Epithelial cell of prostate (primary cell): ENCODE data around the gene CRAT.
A peak's percentile ranks its signal among the peaks of the same experiment; 100 is the strongest.
"Not testable (repeated sequence)": the region's sequence is repeated elsewhere in the genome, so short reads cannot be mapped to it uniquely, and the experiment has no call there.

Source experiments
- DNase-seq: peaks from one replicate; pipeline ENCODE4 v3.0.0-alpha.2; 2011; ENCODE audit warnings: low read depth, low spot score
- H3K27ac ChIP-seq: fragments of 450-650 bp; 2 replicates; pipeline ENCODE4 v1.5.1; 2017; ENCODE audit warnings: mild to moderate bottlenecking

CRAT gene

DNA sequence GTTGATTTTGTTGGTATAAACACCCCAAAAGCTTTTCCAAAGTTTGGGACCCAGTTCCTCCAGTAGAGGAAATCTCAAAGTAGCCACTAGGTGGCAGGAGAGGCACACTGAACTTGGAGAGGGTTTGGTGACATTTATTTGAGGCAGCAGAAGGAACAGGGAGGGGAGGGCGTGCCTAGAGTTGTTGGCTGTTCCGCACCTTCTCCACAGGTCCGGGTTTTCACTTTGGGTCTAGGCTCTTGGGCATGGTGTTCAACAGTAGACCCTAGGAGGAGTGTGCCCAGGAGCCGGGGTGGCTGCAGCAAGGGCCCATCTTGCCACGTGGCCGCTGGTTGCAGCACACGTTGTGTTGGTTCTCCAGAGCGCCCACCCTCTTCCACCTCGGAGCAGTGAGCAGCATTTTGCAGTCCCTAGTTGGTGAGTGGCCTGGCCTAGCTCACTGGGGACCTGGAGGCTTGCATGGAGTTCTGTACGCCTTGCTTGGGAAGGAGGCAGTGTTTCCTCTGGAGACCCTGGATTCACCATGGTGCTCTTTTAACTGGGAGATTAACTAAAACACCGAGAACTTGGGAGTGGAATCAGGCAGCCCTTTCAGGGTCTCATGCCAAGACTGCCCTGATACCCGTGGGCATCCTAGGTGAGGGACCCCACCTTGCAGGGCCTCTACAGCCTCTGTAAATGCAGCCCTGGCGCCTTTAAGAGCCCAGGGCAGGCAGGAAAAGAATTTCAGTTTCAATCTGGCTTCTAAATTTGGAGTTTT, 28.8 kb upstream of the CRAT start:
- peak overlapping the region; percentile 100 for H3K27ac ChIP-seq
- peak; percentile 50 for DNase-seq

DNA sequence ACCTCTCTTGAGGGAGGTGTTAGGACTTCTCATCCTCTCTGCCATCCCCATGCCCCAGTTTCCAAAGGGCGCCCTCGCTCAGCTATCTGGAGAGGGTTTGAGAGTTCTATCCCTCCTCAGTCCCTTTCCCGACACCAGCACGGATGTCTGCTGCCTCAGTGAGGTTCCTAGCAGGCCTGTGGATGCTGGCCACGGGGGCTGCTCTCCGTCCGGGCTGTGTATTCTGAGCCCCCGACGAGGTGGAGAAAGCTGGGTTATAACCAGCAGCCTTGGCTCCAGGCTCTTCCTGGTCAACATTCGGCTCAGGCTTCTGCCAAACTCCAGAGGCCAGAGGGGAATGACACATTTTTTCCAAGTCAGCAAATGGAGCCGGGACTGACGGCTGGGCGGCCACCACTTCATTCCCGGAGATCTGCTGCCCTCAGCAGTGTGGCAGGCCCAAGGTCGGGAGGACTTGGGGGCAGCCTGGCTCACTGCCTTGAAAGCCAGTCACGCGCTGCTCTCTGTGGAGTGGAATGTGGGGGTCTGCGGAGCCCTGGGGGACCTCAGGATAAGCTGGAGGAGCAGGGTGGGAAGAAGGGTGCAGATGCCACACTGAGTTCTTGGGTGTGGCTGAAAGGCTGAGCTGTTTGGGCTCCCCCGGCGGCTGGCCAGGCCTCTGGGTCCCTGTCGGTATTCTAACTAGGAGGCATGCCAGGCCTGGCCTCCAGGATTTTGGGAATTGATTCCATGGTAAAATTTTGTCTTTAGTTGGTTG, 28.1 kb upstream of the CRAT start:
- H3K27ac ChIP-seq = peak overlapping the region; percentile 100
- DNase-seq = no peak

DNA sequence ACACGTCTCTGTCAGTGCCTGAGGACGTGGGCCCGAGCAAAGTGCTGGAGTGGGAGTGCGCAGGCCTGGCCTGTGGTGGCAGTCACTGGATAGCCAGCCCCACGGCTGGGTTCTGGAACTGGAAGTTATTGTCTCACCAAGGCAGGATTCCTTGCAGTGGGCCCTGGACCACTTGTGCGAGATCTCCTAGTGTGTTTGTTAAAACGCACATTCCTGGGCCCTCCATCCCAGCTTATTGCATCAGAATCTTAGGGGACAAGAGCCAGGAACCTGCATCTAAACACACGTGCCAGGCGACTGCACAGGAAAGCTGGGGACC, 27.5 kb upstream of the CRAT start:
- DNase-seq = no peak
- no peak overlapping the region for H3K27ac ChIP-seq

- no peak overlapping the region for H3K27ac ChIP-seq
- no peak for DNase-seq
Observed at GRCh38 chr9:129137292-129138143, 26.9 kb upstream of the CRAT start.

DNA sequence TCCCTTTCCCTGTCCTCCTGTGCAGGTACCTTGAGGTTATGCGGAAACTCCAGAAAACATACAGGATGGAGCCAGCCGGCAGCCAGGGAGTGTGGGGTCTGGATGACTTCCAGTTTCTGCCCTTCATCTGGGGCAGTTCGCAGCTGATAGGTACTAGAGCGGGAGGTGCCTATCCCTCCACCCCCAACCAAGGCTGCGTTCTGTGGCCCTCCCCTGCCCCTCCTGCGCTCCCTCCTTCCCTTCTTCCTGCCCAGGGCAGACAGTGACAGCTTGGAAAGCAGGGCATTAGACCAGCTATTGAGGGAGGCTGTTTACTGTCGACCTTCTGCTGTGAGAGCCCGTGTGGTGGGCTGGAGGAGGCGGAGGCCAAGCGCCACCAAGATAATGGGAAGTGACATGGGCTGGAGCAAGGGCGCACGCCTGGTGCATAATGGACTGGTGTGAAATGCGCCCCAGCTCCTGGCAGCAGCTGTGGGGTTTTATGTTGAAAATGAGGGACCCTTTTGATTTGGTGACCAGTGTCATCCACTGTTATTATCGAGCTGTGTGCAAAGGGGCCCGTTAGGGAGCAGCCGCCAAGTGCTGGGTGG, 25.9 kb upstream of the CRAT start:
- no peak for DNase-seq
- no peak overlapping the region for H3K27ac ChIP-seq

- no peak for DNase-seq
Observed at GRCh38 chr9:129135476-129135875, 24.9 kb upstream of the CRAT start.

GRCh38 chr9:129133082-129133481, 22.5 kb upstream of the CRAT start:
- H3K27ac ChIP-seq = no peak overlapping the region
- no peak for DNase-seq

More at GRCh38 chr9:129135476-129135875, 24.9 kb upstream of the CRAT start:
- H3K27ac ChIP-seq = no peak overlapping the region

- no peak for DNase-seq
- no peak overlapping the region for H3K27ac ChIP-seq
Observed at GRCh38 chr9:129131300-129132145, 20.9 kb upstream of the CRAT start.

GRCh38 chr9:129130791-129131190, 20.2 kb upstream of the CRAT start:
- H3K27ac ChIP-seq = no peak overlapping the region
- DNase-seq = no peak

DNA sequence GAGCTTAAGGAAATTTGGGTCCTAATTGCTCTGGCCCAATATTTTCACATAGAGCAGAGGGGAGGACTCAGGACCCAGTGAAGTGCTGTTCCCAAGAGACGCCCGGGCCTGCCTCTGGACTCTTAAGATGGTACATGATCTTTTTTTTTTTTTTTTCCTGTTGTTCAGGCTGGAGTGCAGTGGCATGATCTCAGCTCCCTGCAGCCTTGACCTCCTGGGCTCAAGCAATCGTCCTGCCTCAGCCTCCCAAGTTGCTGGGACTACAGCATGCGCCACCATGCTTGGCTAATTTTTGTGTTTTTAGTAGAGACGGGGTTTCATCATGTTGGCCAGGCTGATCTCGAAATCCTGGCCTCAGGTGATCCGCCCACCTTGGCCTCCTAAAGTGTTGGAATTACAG, 19.7 kb upstream of the CRAT start:
- DNase-seq, H3K27ac ChIP-seq: not testable (repeated sequence)

- no peak overlapping the region for H3K27ac ChIP-seq
- no peak for DNase-seq
Observed at GRCh38 chr9:129128689-129129088, 18.1 kb upstream of the CRAT start.

DNA sequence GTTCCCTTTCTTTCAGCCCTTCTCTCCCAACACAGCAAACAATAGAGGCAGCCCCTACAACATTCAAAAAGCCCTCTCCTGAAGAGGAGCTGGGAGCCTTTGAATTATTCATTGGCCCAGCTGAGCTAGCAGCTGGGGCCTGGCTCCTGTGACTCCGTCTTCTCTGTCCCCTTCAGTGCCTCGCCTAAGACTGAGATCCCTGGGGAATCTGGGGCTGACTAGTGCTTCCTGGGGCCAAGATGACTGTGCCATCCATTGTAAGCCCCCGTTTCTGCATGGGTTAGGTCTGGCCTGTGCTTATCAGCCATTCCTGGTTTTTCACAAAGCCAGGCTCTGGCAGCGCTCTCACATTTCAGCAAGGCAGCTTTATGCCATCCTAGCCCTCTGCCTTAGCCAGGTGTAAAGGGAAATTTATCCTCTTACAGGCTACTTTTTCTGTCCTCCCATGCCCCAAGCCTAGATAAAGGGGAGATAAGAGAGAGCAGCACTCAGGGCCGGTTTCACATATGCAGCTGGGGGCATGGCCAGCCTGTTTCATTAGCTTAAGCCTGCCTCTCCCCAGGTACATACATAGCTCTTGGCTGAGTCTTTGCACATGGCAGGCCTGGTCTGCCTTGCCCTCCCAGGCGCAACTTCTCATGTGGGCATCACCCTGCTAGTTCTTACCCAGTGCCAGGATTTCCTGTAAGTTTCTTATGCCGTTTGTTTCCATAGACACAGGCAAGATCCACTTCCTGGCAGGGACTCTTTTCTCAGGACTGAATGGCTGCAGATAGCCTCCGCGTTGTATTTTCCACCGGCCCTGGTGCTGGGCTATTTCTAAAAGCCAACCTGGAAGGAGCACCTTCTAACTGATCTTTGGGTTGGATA, 16.4 kb upstream of the CRAT start:
- DNase-seq = no peak
- peak overlapping the region; percentile 82 for H3K27ac ChIP-seq

GRCh38 chr9:129125478-129125877, 14.9 kb upstream of the CRAT start:
- peak overlapping the region; percentile 82 for H3K27ac ChIP-seq
- DNase-seq = no peak

- peak overlapping the region; percentile 82 for H3K27ac ChIP-seq
- no peak for DNase-seq
Observed at GRCh38 chr9:129124506-129125069, 14.0 kb upstream of the CRAT start.

DNA sequence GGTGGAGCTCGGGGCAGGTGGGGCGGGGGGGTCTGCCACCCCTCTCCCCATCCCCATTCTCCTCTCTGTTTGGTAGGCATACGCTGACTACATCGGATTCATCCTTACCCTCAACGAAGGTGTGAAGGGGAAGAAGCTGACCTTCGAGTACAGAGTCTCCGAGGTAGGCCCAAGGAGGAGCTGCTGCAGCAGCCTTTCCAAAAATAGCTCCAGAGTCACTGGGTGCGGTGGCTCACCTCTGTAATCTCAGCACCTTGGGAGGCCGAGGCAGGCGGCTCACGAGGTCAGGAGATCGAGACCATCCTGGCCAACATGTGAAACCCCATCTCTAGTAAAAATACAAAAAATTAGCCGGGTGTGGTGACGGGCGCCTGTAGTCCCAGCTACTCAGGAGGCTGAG, 12.4 kb upstream of the CRAT start:
- DNase-seq, H3K27ac ChIP-seq: not testable (repeated sequence)

DNA sequence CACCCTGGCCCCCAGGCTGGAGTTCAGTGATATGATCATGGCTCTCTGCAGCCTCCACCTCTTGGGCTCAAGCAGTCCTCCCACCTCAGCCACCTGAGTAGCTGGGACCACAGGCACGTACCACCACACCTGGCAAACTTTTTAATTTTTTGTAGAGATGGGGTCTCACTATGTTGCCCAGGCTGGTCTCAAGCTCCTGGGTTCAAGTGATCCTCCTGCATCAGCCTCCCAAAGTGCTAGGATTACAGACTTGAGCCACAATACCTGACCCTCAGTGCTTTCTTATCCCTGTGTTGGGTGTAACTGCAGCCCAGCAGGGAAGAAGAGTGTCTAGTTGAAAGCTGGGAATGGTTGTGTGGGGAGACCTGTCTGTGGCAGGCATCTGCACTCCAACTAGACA, 11.5 kb upstream of the CRAT start:
- H3K27ac ChIP-seq = no peak overlapping the region
- no peak for DNase-seq

DNA sequence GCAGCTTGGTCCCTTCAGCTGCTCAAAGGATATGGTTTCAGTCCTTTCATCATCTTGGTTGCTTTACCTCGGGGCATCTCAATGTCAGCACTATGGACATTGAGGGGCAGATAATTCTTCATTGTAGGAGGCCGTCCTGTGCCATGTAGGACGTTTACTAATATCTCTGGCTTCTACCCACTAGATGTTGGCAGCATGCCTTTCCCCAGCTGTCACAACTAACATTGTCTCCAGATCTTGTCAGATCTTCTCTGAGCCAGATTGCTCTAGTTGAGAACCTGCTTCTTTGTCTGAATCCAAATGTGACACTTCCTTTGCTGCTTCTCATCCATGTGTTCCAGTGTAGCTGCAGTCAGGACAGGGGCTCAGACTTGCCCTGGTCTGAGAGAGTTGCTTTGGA, 10.9 kb upstream of the CRAT start:
- no peak for DNase-seq
- H3K27ac ChIP-seq = no peak overlapping the region

GRCh38 chr9:129118799-129119198, 8.2 kb upstream of the CRAT start:
- no peak overlapping the region for H3K27ac ChIP-seq
- DNase-seq = no peak
